Ishikawa (cell line): Measurements from ENCODE around the gene MYO9A.

Source experiments
- CEBPB ChIP-seq: IDR thresholded peaks from 2 replicates; pipeline ENCODE4 v1.6.1; 2012
- CREB1 ChIP-seq: IDR thresholded peaks from 2 replicates; pipeline ENCODE4 v1.6.1; 2012; ENCODE audit warnings: low read depth
- EGR1 ChIP-seq: IDR thresholded peaks from 2 replicates; pipeline ENCODE4 v1.6.1; 2012
- EP300 ChIP-seq: IDR thresholded peaks from 2 replicates; pipeline ENCODE4 v1.6.1; 2012; ENCODE audit warnings: borderline replicate concordance
- FOXM1 ChIP-seq: IDR thresholded peaks from 2 replicates; pipeline ENCODE4 v1.6.1; 2012; ENCODE audit warnings: low read depth, borderline replicate concordance
- NFIC ChIP-seq: IDR thresholded peaks from 2 replicates; pipeline ENCODE4 v1.6.1; 2012
- RAD21 ChIP-seq: IDR thresholded peaks from 2 replicates; pipeline ENCODE4 v1.6.1; 2012; ENCODE audit warnings: low read depth
- TAF1 ChIP-seq: IDR thresholded peaks from 2 replicates; pipeline ENCODE4 v1.6.1; 2012; ENCODE audit warnings: low read depth, mild to moderate bottlenecking
- TCF12 ChIP-seq: IDR thresholded peaks from 2 replicates; pipeline ENCODE4 v1.6.1; 2012; ENCODE audit warnings: low read depth
- TEAD4 ChIP-seq: IDR thresholded peaks from 2 replicates; pipeline ENCODE4 v1.6.1; 2012
- YY1 ChIP-seq: IDR thresholded peaks from 2 replicates; pipeline ENCODE4 v1.6.1; 2012; ENCODE audit warnings: low read depth
- ZBTB7A ChIP-seq: IDR thresholded peaks from 2 replicates; pipeline ENCODE4 v1.6.1; 2012; ENCODE audit warnings: low read depth
- TF ChIP-seq, protein P1 (sequence below): IDR thresholded peaks from 2 replicates; pipeline ENCODE4 v1.6.1; 2012
- TF ChIP-seq, protein P2 (sequence below): IDR thresholded peaks from 2 replicates; pipeline ENCODE4 v1.6.1; 2012; ENCODE audit warnings: low read depth, mild to moderate bottlenecking
- TF ChIP-seq, protein P3 (sequence below): IDR thresholded peaks from 2 replicates; pipeline ENCODE4 v1.6.1; 2012

MYO9A gene

DNA sequence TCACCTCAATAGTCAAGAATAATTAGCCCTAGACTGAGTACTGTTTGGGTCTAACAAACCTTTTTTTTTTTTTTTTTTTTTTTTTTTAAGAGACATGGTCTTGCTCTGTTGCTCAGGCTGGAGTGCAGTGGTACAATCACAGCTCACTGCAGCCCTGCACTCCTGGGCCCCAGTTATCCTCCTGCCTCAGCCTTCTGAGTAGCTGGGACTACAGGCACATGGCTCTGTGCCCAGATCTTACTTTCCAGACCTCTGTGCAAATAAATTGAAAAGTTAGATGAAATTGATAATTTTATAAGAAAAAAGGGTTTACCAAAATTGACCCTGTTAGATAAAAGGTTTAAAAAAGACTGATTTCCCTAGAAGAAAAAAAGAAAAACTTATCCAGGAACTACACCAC lies 228.6 kb downstream of the MYO9A start:
- TF ChIP-seq NFIC (no peak), EGR1 (no peak), CREB1 (no peak), TAF1 (no peak), ZBTB7A (no peak), EP300 (no peak), FOXM1 (no peak), YY1 (no peak), TCF12 (no peak)
- TF ChIP-seq, protein P1, sequence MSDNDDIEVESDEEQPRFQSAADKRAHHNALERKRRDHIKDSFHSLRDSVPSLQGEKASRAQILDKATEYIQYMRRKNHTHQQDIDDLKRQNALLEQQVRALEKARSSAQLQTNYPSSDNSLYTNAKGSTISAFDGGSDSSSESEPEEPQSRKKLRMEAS, result no peak
- TF ChIP-seq, protein P2, sequence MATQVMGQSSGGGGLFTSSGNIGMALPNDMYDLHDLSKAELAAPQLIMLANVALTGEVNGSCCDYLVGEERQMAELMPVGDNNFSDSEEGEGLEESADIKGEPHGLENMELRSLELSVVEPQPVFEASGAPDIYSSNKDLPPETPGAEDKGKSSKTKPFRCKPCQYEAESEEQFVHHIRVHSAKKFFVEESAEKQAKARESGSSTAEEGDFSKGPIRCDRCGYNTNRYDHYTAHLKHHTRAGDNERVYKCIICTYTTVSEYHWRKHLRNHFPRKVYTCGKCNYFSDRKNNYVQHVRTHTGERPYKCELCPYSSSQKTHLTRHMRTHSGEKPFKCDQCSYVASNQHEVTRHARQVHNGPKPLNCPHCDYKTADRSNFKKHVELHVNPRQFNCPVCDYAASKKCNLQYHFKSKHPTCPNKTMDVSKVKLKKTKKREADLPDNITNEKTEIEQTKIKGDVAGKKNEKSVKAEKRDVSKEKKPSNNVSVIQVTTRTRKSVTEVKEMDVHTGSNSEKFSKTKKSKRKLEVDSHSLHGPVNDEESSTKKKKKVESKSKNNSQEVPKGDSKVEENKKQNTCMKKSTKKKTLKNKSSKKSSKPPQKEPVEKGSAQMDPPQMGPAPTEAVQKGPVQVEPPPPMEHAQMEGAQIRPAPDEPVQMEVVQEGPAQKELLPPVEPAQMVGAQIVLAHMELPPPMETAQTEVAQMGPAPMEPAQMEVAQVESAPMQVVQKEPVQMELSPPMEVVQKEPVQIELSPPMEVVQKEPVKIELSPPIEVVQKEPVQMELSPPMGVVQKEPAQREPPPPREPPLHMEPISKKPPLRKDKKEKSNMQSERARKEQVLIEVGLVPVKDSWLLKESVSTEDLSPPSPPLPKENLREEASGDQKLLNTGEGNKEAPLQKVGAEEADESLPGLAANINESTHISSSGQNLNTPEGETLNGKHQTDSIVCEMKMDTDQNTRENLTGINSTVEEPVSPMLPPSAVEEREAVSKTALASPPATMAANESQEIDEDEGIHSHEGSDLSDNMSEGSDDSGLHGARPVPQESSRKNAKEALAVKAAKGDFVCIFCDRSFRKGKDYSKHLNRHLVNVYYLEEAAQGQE, result no peak
- TF ChIP-seq, protein P3, sequence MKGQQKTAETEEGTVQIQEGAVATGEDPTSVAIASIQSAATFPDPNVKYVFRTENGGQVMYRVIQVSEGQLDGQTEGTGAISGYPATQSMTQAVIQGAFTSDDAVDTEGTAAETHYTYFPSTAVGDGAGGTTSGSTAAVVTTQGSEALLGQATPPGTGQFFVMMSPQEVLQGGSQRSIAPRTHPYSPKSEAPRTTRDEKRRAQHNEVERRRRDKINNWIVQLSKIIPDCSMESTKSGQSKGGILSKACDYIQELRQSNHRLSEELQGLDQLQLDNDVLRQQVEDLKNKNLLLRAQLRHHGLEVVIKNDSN, result no peak

DNA sequence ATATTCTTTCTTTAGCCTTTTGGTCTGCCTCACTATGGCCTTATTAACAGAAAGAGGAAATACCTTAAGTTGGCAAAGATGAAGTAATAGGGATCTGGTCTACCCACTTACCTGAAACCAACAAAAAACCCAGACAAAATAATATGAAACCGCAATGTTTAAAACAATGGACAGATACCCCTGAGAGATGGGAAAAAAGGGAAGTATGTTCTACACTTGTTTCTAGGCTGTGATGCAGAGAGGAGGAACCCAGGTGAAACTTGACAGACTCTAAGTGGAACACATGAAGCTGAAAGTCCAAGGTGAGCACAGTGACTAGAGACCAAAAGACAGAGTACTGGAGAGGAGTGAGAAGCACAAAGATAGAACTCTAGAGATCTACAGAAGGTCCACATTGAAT lies 229.2 kb downstream of the MYO9A start:
- TF ChIP-seq, protein P1, result no peak
- TF ChIP-seq RAD21 (no peak), TCF12 (no peak), EP300 (no peak)
- TF ChIP-seq, protein P3, result no peak

DNA sequence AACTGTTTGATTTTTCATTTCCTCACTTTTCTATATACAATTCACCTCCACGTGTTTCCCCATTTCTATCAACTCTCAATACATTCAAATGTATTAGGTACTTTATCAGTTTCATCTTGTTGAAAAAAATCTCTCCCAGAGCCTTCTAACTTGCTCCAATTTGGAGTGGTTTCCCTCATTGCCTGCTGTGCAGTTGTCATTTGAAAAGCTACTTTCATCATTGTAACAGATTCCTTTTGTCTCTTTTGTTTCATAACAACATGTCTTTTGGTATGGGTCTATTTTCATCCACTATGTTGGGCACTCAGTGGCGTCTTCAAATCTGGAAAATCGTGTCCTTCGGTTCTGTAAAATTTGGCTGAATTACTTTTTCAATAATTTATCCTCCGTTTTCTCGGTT lies 232.6 kb downstream of the MYO9A start:
- TF ChIP-seq YY1 (no peak), NFIC (no peak), FOXM1 (no peak), ZBTB7A (no peak), RAD21 (no peak), EP300 (no peak), CREB1 (no peak), TCF12 (no peak), CEBPB (no peak), TEAD4 (no peak), TAF1 (no peak)
- TF ChIP-seq, protein P2, result no peak
- TF ChIP-seq, protein P3, result no peak
- TF ChIP-seq, protein P1, result no peak

DNA sequence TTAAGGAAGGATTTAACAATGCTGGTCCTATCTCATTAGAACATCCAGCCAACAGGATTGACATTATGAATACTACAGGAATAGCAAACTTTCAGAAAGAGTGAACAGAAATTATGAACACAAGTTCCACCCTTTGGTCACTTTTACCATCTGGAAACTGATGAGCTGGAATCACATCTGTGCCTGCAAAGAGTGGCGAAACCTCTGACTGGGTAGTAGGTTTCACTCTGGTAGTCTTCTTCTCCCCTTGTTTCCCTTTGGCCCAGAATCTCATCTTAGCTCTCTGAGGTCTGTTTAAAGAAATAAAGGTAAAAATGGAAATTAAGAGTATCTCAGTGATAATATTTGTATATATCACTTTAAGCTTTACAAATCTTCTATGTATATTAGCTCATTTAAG lies 234.5 kb downstream of the MYO9A start:
- TF ChIP-seq, protein P2, result no peak
- no peak for TF ChIP-seq CEBPB
- no peak for TF ChIP-seq TCF12
- TF ChIP-seq EP300, result no peak
- no peak for TF ChIP-seq CREB1
- TF ChIP-seq TAF1, result no peak
- TF ChIP-seq, protein P1, result no peak
- no peak for TF ChIP-seq NFIC
- no peak for TF ChIP-seq EGR1
- TF ChIP-seq RAD21, result no peak
- no peak for TF ChIP-seq YY1
- TF ChIP-seq FOXM1, result no peak
- no peak for TF ChIP-seq ZBTB7A
- no peak for TF ChIP-seq TEAD4
- TF ChIP-seq, protein P3, result no peak
